ENCODE results near the gene DHX16. TPM values are rescaled to one million over a fixed set of nuclear protein-coding genes. Genes with fewer than 3 reads are reported as not detected.
A peak's percentile ranks its signal among the peaks of the same experiment; 100 is the strongest.

DHX16 gene
- total RNA-seq, 1 donor from 2014 or later: 31.5 TPM

GRCh38 chr6:30626484-30627366 lies 46.1 kb downstream of the DHX16 start, which contains the start of gene ATAT1:
Gene ATAT1, plus strand, starts transcription at chr6:30626874.
- DNase-seq (ENCODE audit: low spot score): peak; percentile 94

- no peak for DNase-seq (ENCODE audit: low spot score)
These were observed 47.3 kb downstream of the DHX16 start for GRCh38 chr6:30625511-30625910.

GRCh38 chr6:30619561-30619960 lies 53.2 kb downstream of the DHX16 start:
- DNase-seq (ENCODE audit: low spot score): no peak

- no peak for DNase-seq (ENCODE audit: low spot score)
These were observed 54.5 kb downstream of the DHX16 start for GRCh38 chr6:30618270-30618797.

GRCh38 chr6:30617565-30618269 lies 55.1 kb downstream of the DHX16 start, which contains the start of gene MRPS18B:
Gene MRPS18B, plus strand, starts transcription at chr6:30617840. Its CDS starts 26 bp downstream, at chr6:30617866.
- DNase-seq (ENCODE audit: low spot score): peak; percentile 99

- peak; percentile 99 for DNase-seq (ENCODE audit: low spot score)
These were observed 55.8 kb downstream of the DHX16 start, which contains the start of gene PPP1R10 for GRCh38 chr6:30616811-30617564. Gene PPP1R10, minus strand, starts transcription at chr6:30617243. Its CDS starts 7,299 bp downstream, at chr6:30609944.

- DNase-seq (ENCODE audit: low spot score): no peak
These were observed 56.6 kb downstream of the DHX16 start for GRCh38 chr6:30615958-30616810.

- DNase-seq (ENCODE audit: low spot score): peak; percentile 64
These were observed 57.4 kb downstream of the DHX16 start for GRCh38 chr6:30615219-30615957.

GRCh38 chr6:30614843-30615218 lies 58.0 kb downstream of the DHX16 start:
- DNase-seq (ENCODE audit: low spot score): peak; percentile 94

- DNase-seq (ENCODE audit: low spot score): no peak
These were observed 58.6 kb downstream of the DHX16 start for GRCh38 chr6:30614044-30614842.

GRCh38 chr6:30613251-30614043 lies 59.4 kb downstream of the DHX16 start:
- DNase-seq (ENCODE audit: low spot score): no peak

- DNase-seq (ENCODE audit: low spot score): no peak
These were observed 60.0 kb downstream of the DHX16 start for GRCh38 chr6:30612687-30613248.

GRCh38 chr6:30612213-30612612 lies 60.6 kb downstream of the DHX16 start:
- no peak for DNase-seq (ENCODE audit: low spot score)

GRCh38 chr6:30611856-30612194 lies 61.0 kb downstream of the DHX16 start:
- DNase-seq (ENCODE audit: low spot score): no peak

GRCh38 chr6:30611150-30611855 lies 61.5 kb downstream of the DHX16 start:
- no peak for DNase-seq (ENCODE audit: low spot score)

- DNase-seq (ENCODE audit: low spot score): no peak
These were observed 62.7 kb downstream of the DHX16 start for GRCh38 chr6:30610065-30610464.

- no peak for DNase-seq (ENCODE audit: low spot score)
These were observed 68.8 kb downstream of the DHX16 start for GRCh38 chr6:30603961-30604360.
